ENCODE measurements around the gene DDOST. TPM values are rescaled to one million over a fixed set of nuclear protein-coding genes. Genes with fewer than 3 reads are reported as not detected.

The DDOST gene
- total and polyA plus RNA-seq, 2 experiments from 2014 or later, result 151 to 270 TPM

DNA sequence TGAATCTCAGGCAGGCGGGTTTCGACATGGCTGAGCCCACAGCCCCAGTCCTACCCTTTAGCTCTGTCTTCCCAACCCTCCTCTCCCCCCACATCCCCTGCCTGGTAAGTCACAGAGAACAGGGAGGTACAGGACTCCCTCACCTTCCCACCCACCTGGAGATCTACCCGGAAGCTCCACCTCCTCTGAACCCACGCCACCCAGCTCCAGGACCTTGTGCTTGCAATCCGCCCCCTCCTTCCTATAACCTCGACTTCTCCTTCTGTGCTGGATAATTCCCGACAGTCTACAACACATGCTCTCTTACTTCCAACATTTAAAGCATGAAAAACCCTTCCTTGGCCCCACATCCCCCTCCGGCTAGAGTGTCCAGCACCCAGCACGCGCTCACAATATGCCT is 34.3 kb upstream of the DDOST start (continued):
- TF ChIP-seq, protein P1, sequence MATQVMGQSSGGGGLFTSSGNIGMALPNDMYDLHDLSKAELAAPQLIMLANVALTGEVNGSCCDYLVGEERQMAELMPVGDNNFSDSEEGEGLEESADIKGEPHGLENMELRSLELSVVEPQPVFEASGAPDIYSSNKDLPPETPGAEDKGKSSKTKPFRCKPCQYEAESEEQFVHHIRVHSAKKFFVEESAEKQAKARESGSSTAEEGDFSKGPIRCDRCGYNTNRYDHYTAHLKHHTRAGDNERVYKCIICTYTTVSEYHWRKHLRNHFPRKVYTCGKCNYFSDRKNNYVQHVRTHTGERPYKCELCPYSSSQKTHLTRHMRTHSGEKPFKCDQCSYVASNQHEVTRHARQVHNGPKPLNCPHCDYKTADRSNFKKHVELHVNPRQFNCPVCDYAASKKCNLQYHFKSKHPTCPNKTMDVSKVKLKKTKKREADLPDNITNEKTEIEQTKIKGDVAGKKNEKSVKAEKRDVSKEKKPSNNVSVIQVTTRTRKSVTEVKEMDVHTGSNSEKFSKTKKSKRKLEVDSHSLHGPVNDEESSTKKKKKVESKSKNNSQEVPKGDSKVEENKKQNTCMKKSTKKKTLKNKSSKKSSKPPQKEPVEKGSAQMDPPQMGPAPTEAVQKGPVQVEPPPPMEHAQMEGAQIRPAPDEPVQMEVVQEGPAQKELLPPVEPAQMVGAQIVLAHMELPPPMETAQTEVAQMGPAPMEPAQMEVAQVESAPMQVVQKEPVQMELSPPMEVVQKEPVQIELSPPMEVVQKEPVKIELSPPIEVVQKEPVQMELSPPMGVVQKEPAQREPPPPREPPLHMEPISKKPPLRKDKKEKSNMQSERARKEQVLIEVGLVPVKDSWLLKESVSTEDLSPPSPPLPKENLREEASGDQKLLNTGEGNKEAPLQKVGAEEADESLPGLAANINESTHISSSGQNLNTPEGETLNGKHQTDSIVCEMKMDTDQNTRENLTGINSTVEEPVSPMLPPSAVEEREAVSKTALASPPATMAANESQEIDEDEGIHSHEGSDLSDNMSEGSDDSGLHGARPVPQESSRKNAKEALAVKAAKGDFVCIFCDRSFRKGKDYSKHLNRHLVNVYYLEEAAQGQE (IDR thresholded peaks at IDR 0.05; ENCODE audit: unreplicated experiment), result no peak
- TF ChIP-seq CREB1 (CRISPR knock-in tag; IDR thresholded peaks at IDR 0.05; ENCODE audit: low read depth), result no peak
- TF ChIP-seq STAT1 (IDR thresholded peaks at IDR 0.05; ENCODE audit: unreplicated experiment), result no peak

DNA sequence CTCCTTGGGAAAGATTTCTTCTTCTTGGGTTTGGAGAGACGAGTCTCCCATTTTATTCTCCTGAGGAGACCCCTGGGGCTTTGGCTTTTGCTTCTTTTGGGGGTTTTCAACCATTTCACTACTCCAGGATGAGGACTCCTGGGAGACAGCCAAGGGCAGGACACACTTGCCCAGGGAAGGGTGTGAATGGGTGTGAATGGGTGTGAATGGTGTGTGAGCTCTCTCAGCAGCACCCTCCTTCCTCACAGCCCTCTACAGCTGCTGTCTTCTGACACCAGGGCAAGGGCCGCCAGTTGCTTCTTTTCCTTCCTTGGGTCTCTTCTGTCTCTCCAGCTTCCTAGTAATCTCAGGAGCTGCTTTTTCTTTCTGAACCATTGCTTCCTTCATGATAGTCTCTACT is 32.5 kb upstream of the DDOST start:
- Mint-ChIP-seq H3K27me3 (ENCODE audit: insufficient read depth, low read depth, poor library complexity) (peaks cover 11% of the 10 kb centered on the region), H3K27ac (no peak overlapping the region), H3K4me3 (no peak overlapping the region), H3K4me1 (peaks cover 11% of the 10 kb centered on the region), H3K36me3 (ENCODE audit: low read depth) (peaks cover 4% of the 10 kb centered on the region; the same call in 2 of the 3 replicates), H3K9me3 (no peaks in the 10 kb centered on the region; the same call in none of the 3 replicates)
- H3K4me2 ChIP-seq, result no peak overlapping the region
- peaks cover 10% of the 10 kb centered on the region; the same call in 1 of the 2 replicates for H3K4me1 ChIP-seq (ENCODE audit: insufficient read depth)
- H3F3A ChIP-seq (replicated peaks; ENCODE audit: low read depth), result 0 out of 2 replicates have a peak, but pooled peaks cover 2% of the 10 kb centered on the region
- H3K9me2 ChIP-seq (ENCODE audit: insufficient read depth), result no peaks in the 10 kb centered on the region
- H4K20me1 ChIP-seq (replicated peaks; ENCODE audit: insufficient read depth), result no peaks in the 10 kb centered on the region
- ATAC-seq, result no peak
- H3K79me2 ChIP-seq (replicated peaks; ENCODE audit: insufficient read depth), result no peaks in the 10 kb centered on the region
- H3K27me3 ChIP-seq (ENCODE audit: insufficient read depth), result no peaks in the 10 kb centered on the region
- TF ChIP-seq CREB1 (CRISPR knock-in tag; IDR thresholded peaks at IDR 0.05; ENCODE audit: low read depth), result no peak
- TF ChIP-seq, protein P2, sequence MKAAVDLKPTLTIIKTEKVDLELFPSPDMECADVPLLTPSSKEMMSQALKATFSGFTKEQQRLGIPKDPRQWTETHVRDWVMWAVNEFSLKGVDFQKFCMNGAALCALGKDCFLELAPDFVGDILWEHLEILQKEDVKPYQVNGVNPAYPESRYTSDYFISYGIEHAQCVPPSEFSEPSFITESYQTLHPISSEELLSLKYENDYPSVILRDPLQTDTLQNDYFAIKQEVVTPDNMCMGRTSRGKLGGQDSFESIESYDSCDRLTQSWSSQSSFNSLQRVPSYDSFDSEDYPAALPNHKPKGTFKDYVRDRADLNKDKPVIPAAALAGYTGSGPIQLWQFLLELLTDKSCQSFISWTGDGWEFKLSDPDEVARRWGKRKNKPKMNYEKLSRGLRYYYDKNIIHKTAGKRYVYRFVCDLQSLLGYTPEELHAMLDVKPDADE (IDR thresholded peaks at IDR 0.05), result no peak
- H3K27ac ChIP-seq (ENCODE audit: low read depth), result no peak overlapping the region
- H3K4me3 ChIP-seq, result no peak overlapping the region
- H2AFZ ChIP-seq, result no peak overlapping the region
- DNase-seq (ENCODE audit: low spot score), result no peak
- no peaks in the 10 kb centered on the region for H3K36me3 ChIP-seq (ENCODE audit: insufficient read depth)

DNA sequence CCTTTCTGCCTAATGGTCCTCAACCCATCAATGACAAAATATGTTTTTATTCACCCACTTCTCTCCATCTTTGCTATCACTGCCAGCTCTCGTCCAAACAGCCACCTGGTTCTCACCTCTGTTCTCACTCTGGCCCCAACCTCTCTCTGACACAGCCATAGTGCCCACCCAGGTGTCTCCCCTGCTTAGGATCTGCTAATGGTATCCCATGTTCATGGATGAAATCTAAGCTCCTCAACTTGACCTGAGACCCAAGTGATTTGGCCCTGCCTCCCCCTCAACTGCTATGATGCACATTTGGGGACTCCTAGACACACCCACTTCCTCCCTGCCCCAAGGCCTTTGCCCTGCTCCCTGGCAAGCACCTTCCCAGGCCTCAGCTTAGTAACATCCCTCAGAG is 30.7 kb upstream of the DDOST start:
- peaks cover 13% of the 10 kb centered on the region for H3K27me3 Mint-ChIP-seq (ENCODE audit: insufficient read depth, low read depth, poor library complexity)

More for the DNA sequence above, 30.7 kb upstream of the DDOST start:
- DNase-seq (ENCODE audit: low spot score) (no peak), ATAC-seq (no peak)
- Histone ChIP-seq H4K20me1 (replicated peaks; ENCODE audit: insufficient read depth) (no peaks in the 10 kb centered on the region), H2AFZ (no peak overlapping the region), H3K9me2 (ENCODE audit: insufficient read depth) (no peaks in the 10 kb centered on the region), H3K4me1 (ENCODE audit: insufficient read depth) (peaks cover 4% of the 10 kb centered on the region; the same call in 1 of the 2 replicates), H3F3A (replicated peaks; ENCODE audit: low read depth) (0 out of 2 replicates have a peak, but pooled peaks cover under 1% of the 10 kb centered on the region), H3K4me2 (no peak overlapping the region), H3K36me3 (ENCODE audit: insufficient read depth) (no peaks in the 10 kb centered on the region), H3K27ac (ENCODE audit: low read depth) (no peak overlapping the region), H3K4me3 (no peak overlapping the region), H3K79me2 (replicated peaks; ENCODE audit: insufficient read depth) (no peaks in the 10 kb centered on the region), H3K27me3 (ENCODE audit: insufficient read depth) (no peaks in the 10 kb centered on the region)
- Mint-ChIP-seq H3K27ac (no peak overlapping the region), H3K9me3 (peaks cover 2% of the 10 kb centered on the region), H3K4me1 (peaks cover 7% of the 10 kb centered on the region), H3K4me3 (no peak overlapping the region), H3K36me3 (ENCODE audit: low read depth) (peaks cover 6% of the 10 kb centered on the region; the same call in 2 of the 3 replicates)
- TF ChIP-seq STAT1 (IDR thresholded peaks at IDR 0.05; ENCODE audit: unreplicated experiment) (no peak), JUNB (IDR thresholded peaks at IDR 0.05; ENCODE audit: unreplicated experiment) (no peak)
- TF ChIP-seq, protein P2 (IDR thresholded peaks at IDR 0.05), result no peak
- TF ChIP-seq, protein P3, sequence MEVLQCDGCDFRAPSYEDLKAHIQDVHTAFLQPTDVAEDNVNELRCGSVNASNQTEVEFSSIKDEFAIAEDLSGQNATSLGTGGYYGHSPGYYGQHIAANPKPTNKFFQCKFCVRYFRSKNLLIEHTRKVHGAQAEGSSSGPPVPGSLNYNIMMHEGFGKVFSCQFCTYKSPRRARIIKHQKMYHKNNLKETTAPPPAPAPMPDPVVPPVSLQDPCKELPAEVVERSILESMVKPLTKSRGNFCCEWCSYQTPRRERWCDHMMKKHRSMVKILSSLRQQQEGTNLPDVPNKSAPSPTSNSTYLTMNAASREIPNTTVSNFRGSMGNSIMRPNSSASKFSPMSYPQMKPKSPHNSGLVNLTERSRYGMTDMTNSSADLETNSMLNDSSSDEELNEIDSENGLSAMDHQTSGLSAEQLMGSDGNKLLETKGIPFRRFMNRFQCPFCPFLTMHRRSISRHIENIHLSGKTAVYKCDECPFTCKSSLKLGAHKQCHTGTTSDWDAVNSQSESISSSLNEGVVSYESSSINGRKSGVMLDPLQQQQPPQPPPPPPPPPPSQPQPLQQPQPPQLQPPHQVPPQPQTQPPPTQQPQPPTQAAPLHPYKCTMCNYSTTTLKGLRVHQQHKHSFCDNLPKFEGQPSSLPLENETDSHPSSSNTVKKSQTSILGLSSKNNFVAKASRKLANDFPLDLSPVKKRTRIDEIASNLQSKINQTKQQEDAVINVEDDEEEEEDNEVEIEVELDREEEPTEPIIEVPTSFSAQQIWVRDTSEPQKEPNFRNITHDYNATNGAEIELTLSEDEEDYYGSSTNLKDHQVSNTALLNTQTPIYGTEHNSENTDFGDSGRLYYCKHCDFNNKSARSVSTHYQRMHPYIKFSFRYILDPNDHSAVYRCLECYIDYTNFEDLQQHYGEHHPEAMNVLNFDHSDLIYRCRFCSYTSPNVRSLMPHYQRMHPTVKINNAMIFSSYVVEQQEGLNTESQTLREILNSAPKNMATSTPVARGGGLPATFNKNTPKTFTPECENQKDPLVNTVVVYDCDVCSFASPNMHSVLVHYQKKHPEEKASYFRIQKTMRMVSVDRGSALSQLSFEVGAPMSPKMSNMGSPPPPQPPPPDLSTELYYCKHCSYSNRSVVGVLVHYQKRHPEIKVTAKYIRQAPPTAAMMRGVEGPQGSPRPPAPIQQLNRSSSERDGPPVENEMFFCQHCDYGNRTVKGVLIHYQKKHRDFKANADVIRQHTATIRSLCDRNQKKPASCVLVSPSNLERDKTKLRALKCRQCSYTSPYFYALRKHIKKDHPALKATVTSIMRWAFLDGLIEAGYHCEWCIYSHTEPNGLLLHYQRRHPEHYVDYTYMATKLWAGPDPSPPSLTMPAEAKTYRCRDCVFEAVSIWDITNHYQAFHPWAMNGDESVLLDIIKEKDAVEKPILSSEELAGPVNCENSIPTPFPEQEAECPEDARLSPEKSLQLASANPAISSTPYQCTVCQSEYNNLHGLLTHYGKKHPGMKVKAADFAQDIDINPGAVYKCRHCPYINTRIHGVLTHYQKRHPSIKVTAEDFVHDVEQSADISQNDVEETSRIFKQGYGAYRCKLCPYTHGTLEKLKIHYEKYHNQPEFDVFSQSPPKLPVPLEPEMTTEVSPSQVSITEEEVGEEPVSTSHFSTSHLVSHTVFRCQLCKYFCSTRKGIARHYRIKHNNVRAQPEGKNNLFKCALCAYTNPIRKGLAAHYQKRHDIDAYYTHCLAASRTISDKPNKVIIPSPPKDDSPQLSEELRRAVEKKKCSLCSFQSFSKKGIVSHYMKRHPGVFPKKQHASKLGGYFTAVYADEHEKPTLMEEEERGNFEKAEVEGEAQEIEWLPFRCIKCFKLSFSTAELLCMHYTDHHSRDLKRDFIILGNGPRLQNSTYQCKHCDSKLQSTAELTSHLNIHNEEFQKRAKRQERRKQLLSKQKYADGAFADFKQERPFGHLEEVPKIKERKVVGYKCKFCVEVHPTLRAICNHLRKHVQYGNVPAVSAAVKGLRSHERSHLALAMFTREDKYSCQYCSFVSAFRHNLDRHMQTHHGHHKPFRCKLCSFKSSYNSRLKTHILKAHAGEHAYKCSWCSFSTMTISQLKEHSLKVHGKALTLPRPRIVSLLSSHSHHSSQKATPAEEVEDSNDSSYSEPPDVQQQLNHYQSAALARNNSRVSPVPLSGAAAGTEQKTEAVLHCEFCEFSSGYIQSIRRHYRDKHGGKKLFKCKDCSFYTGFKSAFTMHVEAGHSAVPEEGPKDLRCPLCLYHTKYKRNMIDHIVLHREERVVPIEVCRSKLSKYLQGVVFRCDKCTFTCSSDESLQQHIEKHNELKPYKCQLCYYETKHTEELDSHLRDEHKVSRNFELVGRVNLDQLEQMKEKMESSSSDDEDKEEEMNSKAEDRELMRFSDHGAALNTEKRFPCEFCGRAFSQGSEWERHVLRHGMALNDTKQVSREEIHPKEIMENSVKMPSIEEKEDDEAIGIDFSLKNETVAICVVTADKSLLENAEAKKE (CRISPR knock-in tag; IDR thresholded peaks at IDR 0.05), result no peak

Data from GM23338 (cell line).